H1 (cell line): ENCODE results near the gene NTRK1. TPM values are rescaled to one million over a fixed set of nuclear protein-coding genes. Genes with fewer than 3 reads are reported as not detected.

Experiments used
- CTCF ChIA-PET: fragments of 300-600 bp; sonication (Branson Sonifier 250); formaldehyde crosslinking; loops from one replicate; lab custom pipeline; 2021; ENCODE audit not compliant: partially characterized antibody; lab: Charles Lee
- POLR2A ChIA-PET: fragments of 300-600 bp; sonication (Branson Sonifier 250); formaldehyde crosslinking; loops from one replicate; lab custom pipeline; 2021; ENCODE audit warnings: inconsistent platforms; ENCODE audit not compliant: partially characterized antibody; lab: Charles Lee
- DNase-seq, 2 experiments: peaks; one replicate each; pipeline versions ENCODE4 v3.0.0 to v3.0.0-alpha.2; 2010 to 2022; ENCODE audit warnings: low spot score in 2 of 2, low read depth in 1 of 2, mixed read lengths in 1 of 2
- FAIRE-seq: peaks from 2 replicates; lab custom pipeline; 2011; peaks lifted over from hg19 to GRCh38; lab: Jason Lieb, UNC
- H2AFZ ChIP-seq: 2 replicates; pipeline ENCODE4 v1.8.1; 2012; ENCODE audit warnings: low read length, inconsistent platforms
- H2AK5ac ChIP-seq: 2 replicates; pipeline ENCODE4 v1.6.1; 2013; ENCODE audit warnings: low read depth, low read length
- H2BK120ac ChIP-seq: replicated peaks from 2 replicates; pipeline ENCODE3; 2013; ENCODE audit warnings: low read depth, low read length, inconsistent platforms
- H2BK12ac ChIP-seq: 2 replicates; pipeline ENCODE4 v1.6.1; 2013; ENCODE audit warnings: low read depth, low read length
- H2BK15ac ChIP-seq: 2 replicates; pipeline ENCODE4 v1.6.1; 2013; ENCODE audit warnings: low read length
- H2BK20ac ChIP-seq: 2 replicates; pipeline ENCODE4 v1.6.1; 2013; ENCODE audit warnings: low read length
- H2BK5ac ChIP-seq: 2 replicates; pipeline ENCODE4 v1.6.1; 2013; ENCODE audit warnings: low read depth, low read length
- H3K14ac ChIP-seq: 2 replicates; pipeline ENCODE4 v1.6.1; 2013; ENCODE audit warnings: inconsistent platforms; ENCODE audit not compliant: insufficient read length
- H3K18ac ChIP-seq: 2 replicates; pipeline ENCODE4 v1.6.1; 2013; ENCODE audit warnings: low read length; ENCODE audit errors: extremely low read depth
- H3K23ac ChIP-seq: 2 replicates; pipeline ENCODE4 v1.6.1; 2013; ENCODE audit warnings: inconsistent platforms; ENCODE audit not compliant: insufficient read length
- H3K23me2 ChIP-seq: 2 replicates; pipeline ENCODE4 v1.6.1; 2013; ENCODE audit warnings: low read depth, low read length
- H3K27ac ChIP-seq: 2 replicates; pipeline ENCODE4 v1.6.1; 2011; ENCODE audit warnings: low read depth, low read length, inconsistent platforms
- H3K27me3 ChIP-seq, 4 experiments: replicated peaks in 1 of 4; 1 replicate in 1 of 4; 2 replicates in 3 of 4; pipeline versions ENCODE4 v1.6.1 to v1.8.1; 2011 to 2013; ENCODE audit warnings: low read length in 3 of 4, mild to moderate bottlenecking in 3 of 4, inconsistent platforms in 2 of 4, mixed read lengths in 2 of 4, moderate library complexity in 1 of 4; ENCODE audit not compliant: control insufficient read depth in 3 of 4, insufficient read depth in 3 of 4; ENCODE audit errors: extremely low read depth in 1 of 4
- H3K36me3 ChIP-seq, 4 experiments: 2 replicates each; pipeline versions ENCODE4 v1.6.1 to v1.8.1; 2011 to 2013; ENCODE audit warnings: mild to moderate bottlenecking in 4 of 4, low read length in 3 of 4, moderate library complexity in 2 of 4, control low read depth in 1 of 4, inconsistent platforms in 1 of 4; ENCODE audit not compliant: insufficient read depth in 4 of 4, control insufficient read depth in 2 of 4
- H3K4ac ChIP-seq: replicated peaks from 2 replicates; pipeline ENCODE3; 2013; ENCODE audit warnings: low read length, low read depth, mixed read lengths, inconsistent platforms; ENCODE audit not compliant: insufficient read length
- H3K4me1 ChIP-seq, 4 experiments: replicated peaks in 1 of 4; 1 replicate in 1 of 4; 2 replicates in 3 of 4; pipeline versions ENCODE4 v1.6.1 to v1.8.1; 2011 to 2013; ENCODE audit warnings: low read length in 3 of 4, inconsistent platforms in 2 of 4, mixed read lengths in 1 of 4; ENCODE audit not compliant: insufficient read depth in 4 of 4, control insufficient read depth in 3 of 4
- H3K4me2 ChIP-seq, 2 experiments: 2 replicates each; pipeline versions ENCODE4 v1.6.1 to v1.8.1; 2011 to 2013; ENCODE audit warnings: low read depth in 2 of 2, low read length in 2 of 2, control low read depth in 1 of 2, inconsistent platforms in 1 of 2, mild to moderate bottlenecking in 1 of 2; ENCODE audit not compliant: insufficient read depth in 1 of 2
- H3K4me3 ChIP-seq, 4 experiments: fragments of 200-600, 300-600 bp in 1 of 4; sonication (generic), shearing (Covaris generic), sonication (Bioruptor Twin) in 1 of 4; 2 replicates each; pipeline versions ENCODE4 v1.5.1 to v1.8.1; 2011 to 2016; ENCODE audit warnings: low read length in 4 of 4, low read depth in 3 of 4, control low read depth in 2 of 4, inconsistent platforms in 2 of 4, mild to moderate bottlenecking in 2 of 4, mixed read lengths in 1 of 4, moderate library complexity in 1 of 4; ENCODE audit not compliant: insufficient read depth in 2 of 4; ENCODE audit errors: extremely low read depth in 1 of 4
- H3K56ac ChIP-seq: replicated peaks from 2 replicates; pipeline ENCODE3; 2013; ENCODE audit warnings: low read depth, mild to moderate bottlenecking, mixed read lengths, low read length, inconsistent platforms; ENCODE audit not compliant: insufficient read length
- H3K79me1 ChIP-seq: 2 replicates; pipeline ENCODE4 v1.6.1; 2013; ENCODE audit warnings: low read depth, low read length, control low read depth
- H3K79me2 ChIP-seq, 2 experiments: 2 replicates each; pipeline versions ENCODE4 v1.6.1 to v1.8.1; 2012 to 2013; ENCODE audit warnings: low read length in 2 of 2, mild to moderate bottlenecking in 2 of 2, inconsistent platforms in 1 of 2; ENCODE audit not compliant: insufficient read depth in 2 of 2, control insufficient read depth in 1 of 2
- H3K9ac ChIP-seq, 4 experiments: replicated peaks in 1 of 4; 1 replicate in 1 of 4; 2 replicates in 3 of 4; pipeline versions ENCODE4 v1.6.1 to v1.8.1; 2011 to 2013; ENCODE audit warnings: low read depth in 3 of 4, low read length in 3 of 4, control low read depth in 2 of 4, mild to moderate bottlenecking in 2 of 4, moderate library complexity in 2 of 4, inconsistent platforms in 1 of 4; ENCODE audit errors: extremely low read depth in 1 of 4
- H3K9me3 ChIP-seq, 2 experiments: 2 replicates each; pipeline versions ENCODE4 v1.6.1 to v1.8.1; 2012 to 2013; ENCODE audit warnings: mild to moderate bottlenecking in 2 of 2, moderate library complexity in 2 of 2, control low read depth in 1 of 2, inconsistent platforms in 1 of 2, low read depth in 1 of 2, low read length in 1 of 2, mixed read lengths in 1 of 2; ENCODE audit not compliant: insufficient read depth in 2 of 2
- H4K20me1 ChIP-seq, 2 experiments: replicated peaks in 1 of 2; 2 replicates each; pipeline versions ENCODE3 to v1.8.1; 2011 to 2013; ENCODE audit warnings: inconsistent platforms in 2 of 2, low read length in 2 of 2, mild to moderate bottlenecking in 1 of 2; ENCODE audit not compliant: insufficient read depth in 2 of 2, control insufficient read depth in 1 of 2
- H4K5ac ChIP-seq: 2 replicates; pipeline ENCODE4 v1.6.1; 2013; ENCODE audit warnings: low read length, low read depth, mixed read lengths, inconsistent platforms; ENCODE audit not compliant: insufficient read length
- H4K8ac ChIP-seq: 2 replicates; pipeline ENCODE4 v1.8.0; 2013; ENCODE audit warnings: mild to moderate bottlenecking, moderate library complexity, low read length, inconsistent platforms; ENCODE audit not compliant: insufficient read depth; ENCODE audit errors: extremely low read depth
- H4K91ac ChIP-seq: replicated peaks from 2 replicates; pipeline ENCODE3; 2013; ENCODE audit warnings: low read length, mixed read lengths, inconsistent platforms; ENCODE audit not compliant: insufficient read length
- BACH1 ChIP-seq: IDR thresholded peaks from 2 replicates; pipeline ENCODE4 v1.6.1; 2012; ENCODE audit warnings: low read length, improper control_type of control experiment
- EGR1 ChIP-seq: IDR thresholded peaks from 2 replicates; pipeline ENCODE4 v1.6.1; 2011; ENCODE audit warnings: low read depth, low read length, borderline replicate concordance
- TEAD4 ChIP-seq: IDR thresholded peaks from 2 replicates; pipeline ENCODE4 v1.6.1; 2012; ENCODE audit warnings: low read depth, low read length, inconsistent platforms, mixed read lengths
- WGBS, 2 experiments: shearing (Covaris generic) in 1 of 2; methylation state at CpG; one replicate each; pipeline versions ENCODE4 v1.1.6 to v1.1.7; 2013 to 2015; ENCODE audit warnings: low lambda C conversion rate in 2 of 2, mixed read lengths in 2 of 2, inconsistent platforms in 1 of 2, low coverage in 1 of 2, missing lambda C conversion rate in 1 of 2; ENCODE audit not compliant: insufficient replicate concordance in 2 of 2, insufficient coverage in 1 of 2, insufficient read length in 1 of 2; ENCODE audit errors: extremely low coverage in 1 of 2, missing lambda C conversion rate in 1 of 2; 5-methylcytosine and 5-hydroxymethylcytosine counted together
- polyA plus RNA-seq, 7 experiments: library from polyadenylated mRNA; depleted of rRNA in 3 of 7; stranded (reverse) in 5 of 7; unstranded in 2 of 7; fragments of >200 nt in 5 of 7; fragments of 200-250 nt in 2 of 7; gene quantifications; 1 replicate in 5 of 7; 2 replicates in 1 of 7; 4 replicates in 1 of 7; pipeline versions ENCODE4 v1.2.1 to v1.2.3, GENCODE V29; 2011 to 2013; ENCODE audit warnings: missing spikeins in 2 of 7, mixed read lengths in 2 of 7
- total RNA-seq: library from RNA; stranded (reverse); fragmentation: NEBNext Ultra II Directional; extraction: Animal tissue kit (Norgen Biotek cat#: 25700); gene quantifications from 2 replicates; pipeline ENCODE4 v1.2.1, GENCODE V29; 2021

NTRK1 gene
- total and polyA plus RNA-seq, 2 of the 8 experiments (the other 6 are each of a cell fraction or from before 2014, with no cell fraction given) = 0.12 to 0.24 TPM

DNA sequence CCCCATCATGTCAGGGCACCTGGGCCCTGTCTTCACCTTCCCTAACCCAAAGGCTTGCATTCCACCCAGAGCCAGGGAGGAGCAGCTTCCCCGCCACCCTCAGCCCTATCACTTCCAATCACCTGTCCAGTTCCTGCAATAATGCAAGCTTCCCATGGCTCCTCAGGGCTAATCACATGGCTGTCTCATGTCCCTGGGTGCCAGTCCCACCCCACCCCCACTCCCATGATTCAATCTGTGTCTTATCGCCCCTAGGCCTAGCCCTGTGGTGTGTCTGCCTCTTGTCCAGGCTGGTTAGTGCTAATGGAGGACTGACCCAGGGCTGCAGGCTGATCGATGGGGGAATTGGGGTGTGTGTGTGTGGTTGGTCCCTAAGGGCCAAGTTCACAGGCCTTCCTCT lies 21.9 kb downstream of the NTRK1 start:
- no peaks in the 10 kb centered on the region for H3K9me3 ChIP-seq
- no peaks in the 10 kb centered on the region for H3K79me1 ChIP-seq
- no peaks in the 10 kb centered on the region for H3K79me2 ChIP-seq
- no peak overlapping the region for H2BK120ac ChIP-seq
- H3K27me3 ChIP-seq = peaks cover 0 to 31% (median 23%) of the 10 kb centered on the region in 4 experiments; a peak in 6 of 7 replicates
- no peak overlapping the region for H4K5ac ChIP-seq
- H3K4me1 ChIP-seq = peaks cover 7 to 32% (median 13%) of the 10 kb centered on the region in 4 experiments
- POLR2A ChIA-PET = interaction anchor here (0.5 kb wide), 1 partner anchor 196 kb away, joined by 3 read pairs; no protein-coding TSS in a partner anchor
- H2AK5ac ChIP-seq = peak overlapping the region; percentile 49; the same call in 1 of the 2 replicates
- no peak overlapping the region for H3K14ac ChIP-seq
- no peak overlapping the region for H3K4me2 ChIP-seq
- TF ChIP-seq TEAD4 (no peak), BACH1 (no peak), EGR1 (no peak)
- TF ChIP-seq, all 59 proteins: peak for 0
- WGBS, 2 experiments = 83% methylated on average over 3 of the region's 3 CpGs; no CpG with 5 or more reads in 1 of the 2 experiments
- no peak overlapping the region for H3K56ac ChIP-seq
- 0 out of 2 replicates have a peak overlapping the region, but pooled peaks have one; percentile 60 for H2BK12ac ChIP-seq
- H3K36me3 ChIP-seq = no peaks in the 10 kb centered on the region
- H3K9ac ChIP-seq = no peak overlapping the region
- H3K4me3 ChIP-seq = no peak overlapping the region
- DNase-seq = no peak
- H2BK15ac ChIP-seq = peak overlapping the region; percentile 34; the same call in 1 of the 2 replicates
- no peak overlapping the region for H4K8ac ChIP-seq
- H4K20me1 ChIP-seq = peaks cover 0 to 3% of the 10 kb centered on the region in 2 experiments
- no peak overlapping the region for H3K27ac ChIP-seq
- no peak overlapping the region for H4K91ac ChIP-seq
- H3K23me2 ChIP-seq = 0 out of 2 replicates have a peak, but pooled peaks cover 2% of the 10 kb centered on the region
- H2BK20ac ChIP-seq = no peak overlapping the region
- H2AFZ ChIP-seq = no peak overlapping the region
- H2BK5ac ChIP-seq = peak overlapping the region; percentile 37; the same call in 1 of the 2 replicates
- CTCF ChIA-PET = interaction anchor here (1.9 to 31.4 kb wide), 5 partner anchors 7 to 68 kb away, joined by 4 to 719 read pairs (median 240); partner anchors contain the start of genes INSRR, LRRC71, NTRK1 and PEAR1
- H3K4ac ChIP-seq = no peak overlapping the region
- no peak for FAIRE-seq
- H3K23ac ChIP-seq = no peak overlapping the region
- H3K18ac ChIP-seq = no peak overlapping the region
